GM23338 (cell line): Measurements from ENCODE around the gene HNRNPC. TPM values are rescaled to one million over a fixed set of nuclear protein-coding genes. Genes with fewer than 3 reads are reported as not detected.

ENCODE experiments used
- ATAC-seq: fragments of 200-7000 bp; cut with Tn5 transposase; 3 replicates; pipeline ENCODE4 v1.9.1; 2020
- DNase-seq: peaks from one replicate; pipeline ENCODE4 v3.0.0-alpha.2; 2015; ENCODE audit warnings: low spot score
- H2AFZ ChIP-seq: fragments of 200-600 bp; sonication (generic); 2 replicates; pipeline ENCODE4 v1.8.0; 2016; ENCODE audit warnings: antibody characterized with exemption, mild to moderate bottlenecking, moderate library complexity
- H3F3A ChIP-seq: fragments of 200-600 bp; sonication (generic); replicated peaks from 2 replicates; pipeline ENCODE4 v1.8.0; 2017; ENCODE audit warnings: antibody characterized with exemption, mixed run types, low read depth
- H3K27ac ChIP-seq: fragments of 200-600 bp; sonication (generic); 2 replicates; pipeline ENCODE4 v1.6.1; 2016; ENCODE audit warnings: low read depth
- H3K27me3 ChIP-seq: fragments of 200-600 bp; sonication (generic); 2 replicates; pipeline ENCODE4 v1.8.0; 2016; ENCODE audit warnings: mild to moderate bottlenecking, mixed run types, moderate library complexity; ENCODE audit not compliant: insufficient read depth
- H3K36me3 ChIP-seq: fragments of 200-600 bp; sonication (generic); 2 replicates; pipeline ENCODE4 v1.8.0; 2016; ENCODE audit warnings: mild to moderate bottlenecking; ENCODE audit not compliant: insufficient read depth
- H3K4me1 ChIP-seq: fragments of 200-600 bp; sonication (generic); 2 replicates; pipeline ENCODE4 v1.8.0; 2016; ENCODE audit warnings: mild to moderate bottlenecking, moderate library complexity; ENCODE audit not compliant: insufficient read depth
- H3K4me2 ChIP-seq: fragments of 200-600 bp; sonication (generic); 2 replicates; pipeline ENCODE4 v1.7.1; 2017; ENCODE audit warnings: mixed run types
- H3K4me3 ChIP-seq: fragments of 200-600 bp; sonication (generic); 2 replicates; pipeline ENCODE4 v1.6.1; 2016; ENCODE audit warnings: mixed run types
- H3K79me2 ChIP-seq: fragments of 200-600 bp; sonication (generic); replicated peaks from 2 replicates; pipeline ENCODE4 v1.8.0; 2017; ENCODE audit warnings: mild to moderate bottlenecking; ENCODE audit not compliant: insufficient read depth
- H3K9me2 ChIP-seq: fragments of 200-600 bp; sonication (generic); 2 replicates; pipeline ENCODE4 v1.8.0; 2017; ENCODE audit not compliant: insufficient read depth
- H4K20me1 ChIP-seq: fragments of 200-600 bp; sonication (generic); replicated peaks from 2 replicates; pipeline ENCODE4 v1.8.0; 2017; ENCODE audit warnings: mild to moderate bottlenecking; ENCODE audit not compliant: insufficient read depth
- H3K27ac Mint-ChIP-seq: 2 replicates; pipeline ENCODE4 v1.8.0; 2020; ENCODE audit warnings: inconsistent platforms, mild to moderate bottlenecking, moderate library complexity, mixed read lengths
- H3K27me3 Mint-ChIP-seq: 3 replicates; pipeline ENCODE4 v1.8.0; 2022; ENCODE audit warnings: low read depth, mild to moderate bottlenecking, moderate library complexity, mixed read lengths, inconsistent platforms; ENCODE audit not compliant: insufficient read depth, poor library complexity
- H3K36me3 Mint-ChIP-seq: 3 replicates; pipeline ENCODE4 v1.8.0; 2021; ENCODE audit warnings: low read depth, mild to moderate bottlenecking, inconsistent platforms, moderate library complexity, mixed read lengths
- H3K4me1 Mint-ChIP-seq: 3 replicates; pipeline ENCODE4 v1.8.0; 2020; ENCODE audit warnings: mild to moderate bottlenecking, inconsistent platforms, mixed read lengths
- H3K4me3 Mint-ChIP-seq: 3 replicates; pipeline ENCODE4 v1.8.0; 2021; ENCODE audit warnings: moderate library complexity, mild to moderate bottlenecking, inconsistent platforms, mixed read lengths
- H3K9me3 Mint-ChIP-seq: 3 replicates; pipeline ENCODE4 v1.8.0; 2020; ENCODE audit warnings: moderate library complexity, mild to moderate bottlenecking, inconsistent platforms, mixed read lengths
- CREB1 ChIP-seq: fragments of 250-450 bp; sonication (Bioruptor Pico); IDR thresholded peaks from 2 replicates; pipeline ENCODE4 v1.5.0; 2020; ENCODE audit warnings: low read depth, mild to moderate bottlenecking, moderate library complexity
- CTCF ChIP-seq, 2 experiments: fragments of 200-600 bp in 1 of 2; sonication (generic) in 1 of 2; conservative IDR thresholded peaks; 2 replicates each; pipeline versions ENCODE4 v1.5.1 to v1.6.1; 2016 to 2017; ENCODE audit warnings: antibody characterized with exemption in 2 of 2, low read depth in 2 of 2, mild to moderate bottlenecking in 2 of 2, moderate library complexity in 1 of 2
- EZH2phosphoT487 ChIP-seq: fragments of 200-600 bp; sonication (generic); IDR thresholded peaks from one replicate; pipeline ENCODE4 v1.8.1; 2018; ENCODE audit warnings: antibody characterized with exemption; ENCODE audit not compliant: unreplicated experiment
- JUNB ChIP-seq: IDR thresholded peaks from one replicate; pipeline ENCODE4 v1.6.1; 2016; ENCODE audit warnings: antibody characterized with exemption; ENCODE audit not compliant: unreplicated experiment
- NANOG ChIP-seq: IDR thresholded peaks from 2 replicates; pipeline ENCODE4 v1.6.1; 2016; ENCODE audit warnings: antibody characterized with exemption, borderline replicate concordance
- POLR2AphosphoS5 ChIP-seq: IDR thresholded peaks from 2 replicates; pipeline ENCODE4 v1.6.1; 2016; ENCODE audit warnings: antibody characterized with exemption, low read depth
- ZNF462 ChIP-seq: fragments of 250-450 bp; sonication (Bioruptor Pico); IDR thresholded peaks from 2 replicates; pipeline ENCODE4 v1.5.0; 2020; ENCODE audit warnings: mild to moderate bottlenecking, moderate library complexity
- polyA plus RNA-seq: library from polyadenylated mRNA; unstranded; fragments of >200 nt; fragmentation: Nextera tagmentation; extraction: Ambion mirVana; gene quantifications from 2 replicates; pipeline ENCODE4 v1.2.1, GENCODE V29; 2016
- total RNA-seq: library from RNA; depleted of rRNA; stranded (reverse); fragments of >200 nt; shearing (Covaris generic); gene quantifications from 2 replicates; pipeline ENCODE4 v1.2.3, GENCODE V29; 2014

The HNRNPC gene
- total and polyA plus RNA-seq, 2 experiments from 2014 or later, result 1,259 to 1,296 TPM

- Histone ChIP-seq H3K9me2 (no peaks in the 10 kb centered on the region), H3K27me3 (no peaks in the 10 kb centered on the region), H3K79me2 (no peaks in the 10 kb centered on the region), H2AFZ (no peak overlapping the region), H3F3A (peaks cover 40% of the 10 kb centered on the region), H3K4me2 (no peak overlapping the region), H3K36me3 (no peaks in the 10 kb centered on the region), H3K27ac (peak overlapping the region; percentile 46; the same call in 1 of the 2 replicates), H3K4me1 (peaks cover 7% of the 10 kb centered on the region; the same call in 1 of the 2 replicates), H3K4me3 (no peak overlapping the region), H4K20me1 (peaks cover 14% of the 10 kb centered on the region; the same call in 1 of the 2 replicates)
- no peak overlapping the region for H3K27ac Mint-ChIP-seq
- H3K4me1 Mint-ChIP-seq, result peaks cover 18% of the 10 kb centered on the region
- TF ChIP-seq NANOG (no peak), CTCF (conservative IDR thresholded peaks at IDR 0.05; ENCODE audit: low read depth in 2 of 2) (no peak), JUNB (no peak), CREB1 (CRISPR knock-in tag) (no peak), ZNF462 (CRISPR knock-in tag) (no peak), POLR2AphosphoS5 (no peak), EZH2phosphoT487 (no peak)
- DNase-seq (no peak), ATAC-seq (no peak)
- no peak overlapping the region for H3K4me3 Mint-ChIP-seq
- peaks cover 3% of the 10 kb centered on the region; the same call in 1 of the 3 replicates for H3K9me3 Mint-ChIP-seq
- H3K36me3 Mint-ChIP-seq, result peaks cover under 1% of the 10 kb centered on the region; the same call in 2 of the 3 replicates
- H3K27me3 Mint-ChIP-seq, result peaks cover 18% of the 10 kb centered on the region
These were observed 68.3 kb downstream of the HNRNPC start for GRCh38 chr14:21200752-21201461.
